Mucosa of gallbladder (tissue), 1 donor: ENCODE results near the gene SLFN5. TPM values are rescaled to one million over a fixed set of nuclear protein-coding genes. Genes with fewer than 3 reads are reported as not detected.
"Not testable (repeated sequence)": the region's sequence is repeated elsewhere in the genome, so short reads cannot be mapped to it uniquely, and the experiment has no call there.

Source experiments
- DNase-seq: peaks from one replicate; pipeline ENCODE4 v3.0.0-alpha.2; 2020; ENCODE audit warnings: low spot score
- total RNA-seq: library from RNA; stranded (reverse); gene quantifications from one replicate; pipeline ENCODE4 v1.2.1, GENCODE V29; 2021
- donor health status: DM: no; HTN: no; CAD: no.

Gene SLFN5
- total RNA-seq = 18.3 TPM

DNA sequence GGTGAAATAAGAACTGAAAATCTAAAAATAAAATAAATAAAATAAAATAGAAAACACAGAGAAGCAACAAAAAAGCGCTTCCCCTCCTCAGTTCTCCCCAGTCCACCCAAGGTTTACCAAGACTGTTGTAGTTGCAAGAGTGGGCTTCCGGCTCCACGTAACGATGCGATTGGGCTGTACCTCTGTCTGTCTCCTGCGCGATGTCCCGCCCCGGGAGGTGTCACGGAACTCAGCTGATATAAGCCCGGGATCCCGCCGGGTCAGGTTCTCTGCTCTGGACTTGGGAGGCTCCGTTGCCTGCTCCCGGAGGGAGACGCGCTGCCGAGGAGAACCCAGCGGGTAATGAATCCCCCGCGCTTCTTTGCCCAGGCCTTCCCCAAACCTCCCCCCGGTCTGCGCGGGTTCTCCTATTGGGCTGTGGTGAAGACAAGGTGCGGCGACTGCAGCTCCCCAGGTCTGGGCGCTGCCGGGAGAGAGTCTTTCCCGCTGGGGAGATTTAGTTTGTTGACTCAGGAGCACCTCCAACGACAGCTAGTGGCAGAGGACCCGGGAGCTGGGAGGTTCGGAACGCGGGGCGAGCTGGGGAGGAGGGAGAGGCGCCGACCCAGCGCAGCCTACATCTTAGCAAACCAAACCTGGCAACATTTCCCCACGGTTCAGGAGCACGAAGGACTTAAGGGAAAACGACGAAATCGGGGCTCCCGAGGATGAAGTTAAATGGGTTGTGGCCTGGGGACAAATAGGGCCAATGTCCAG lies at the start of gene SLFN5:
Gene SLFN5 (plus strand): TSS at position 268 of the 756 bp plus-strand sequence. CDS start 15,619 bp downstream, outside the sequence.
- DNase-seq = peak; percentile 97

DNA sequence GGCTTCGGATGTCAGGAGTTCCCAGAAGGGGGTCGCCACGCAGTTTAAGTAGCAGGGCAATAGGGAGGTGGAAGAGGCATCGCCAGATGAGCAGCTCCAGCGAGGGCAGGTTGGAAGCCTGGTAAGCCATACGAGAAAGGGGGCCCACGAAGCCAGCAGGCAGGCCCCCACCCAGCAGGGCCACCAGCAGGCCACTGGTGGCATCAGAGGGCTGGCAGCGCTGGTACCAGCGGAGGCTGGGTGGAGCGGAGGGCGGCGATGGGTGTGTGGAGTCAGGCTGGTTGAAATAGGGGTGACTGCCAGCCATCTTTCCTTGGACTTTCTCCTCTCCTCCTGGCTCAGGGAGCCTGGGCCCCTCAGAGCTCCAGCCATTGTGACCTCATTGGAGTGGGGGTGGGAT lies 48.9 kb upstream of the SLFN5 start, which contains the start of gene SLC35G3:
Gene SLC35G3 (minus strand): TSS at position 393 of the 400 bp plus-strand sequence. CDS start 86 bp downstream, at position 307.
- not testable (repeated sequence) for DNase-seq

DNA sequence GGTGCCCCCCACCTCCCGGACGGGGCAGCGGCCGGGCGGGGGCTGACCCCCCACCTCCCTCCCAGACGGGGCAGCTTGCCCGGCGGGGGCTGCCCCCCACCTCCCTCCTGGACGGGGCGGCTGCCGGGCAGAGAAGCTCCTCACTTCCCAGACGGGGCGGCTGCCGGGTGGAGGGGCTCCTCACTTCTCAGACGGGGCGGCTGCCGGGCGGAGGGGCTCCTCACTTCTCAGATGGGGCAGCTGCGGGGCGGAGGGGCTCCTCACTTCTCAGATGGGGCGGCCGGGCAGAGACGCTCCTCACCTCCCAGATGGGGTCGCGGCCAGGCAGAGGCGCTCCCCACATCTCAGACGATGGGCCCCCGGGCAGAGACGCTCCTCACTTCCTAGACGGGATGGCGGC lies 47.8 kb upstream of the SLFN5 start:
- not testable (repeated sequence) for DNase-seq

DNA sequence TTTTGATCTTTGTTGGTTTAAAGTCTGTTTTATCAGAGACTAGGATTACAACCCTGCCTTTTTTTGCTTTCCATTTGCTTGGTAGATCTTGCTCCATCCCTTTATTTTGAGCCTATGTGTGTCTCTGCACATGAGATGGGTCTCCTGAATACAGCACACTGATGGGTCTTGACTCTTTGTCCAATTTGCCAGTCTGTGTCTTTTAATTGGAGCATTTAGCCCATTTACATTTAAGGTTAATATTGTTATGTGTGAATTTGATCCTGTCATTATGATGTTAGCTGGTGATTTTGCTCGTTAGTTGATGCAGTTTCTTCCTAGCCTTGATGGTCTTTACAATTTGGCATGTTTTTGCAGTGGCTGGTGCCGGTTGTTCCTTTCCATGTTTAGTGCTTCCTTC lies 40.3 kb upstream of the SLFN5 start:
- not testable (repeated sequence) for DNase-seq

DNA sequence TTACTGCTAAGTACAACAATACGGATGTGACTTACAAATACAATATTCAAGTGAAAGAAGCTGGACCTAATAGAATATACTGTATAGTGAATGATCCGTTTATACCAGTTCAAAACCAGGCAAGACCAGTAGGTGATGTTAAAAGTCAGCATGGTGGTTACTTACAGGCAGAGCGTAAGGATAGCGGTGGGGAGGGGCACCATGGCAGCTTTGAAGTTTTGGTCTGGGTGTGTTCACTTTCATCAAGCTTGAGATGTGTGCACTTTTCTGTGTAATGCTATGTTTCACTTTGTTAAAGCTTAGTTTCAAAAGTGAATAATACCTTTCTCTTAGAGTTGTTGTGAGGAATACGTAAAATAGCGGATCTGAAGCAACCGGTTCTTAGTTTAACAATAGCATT lies 32.1 kb upstream of the SLFN5 start:
- no peak for DNase-seq

DNA sequence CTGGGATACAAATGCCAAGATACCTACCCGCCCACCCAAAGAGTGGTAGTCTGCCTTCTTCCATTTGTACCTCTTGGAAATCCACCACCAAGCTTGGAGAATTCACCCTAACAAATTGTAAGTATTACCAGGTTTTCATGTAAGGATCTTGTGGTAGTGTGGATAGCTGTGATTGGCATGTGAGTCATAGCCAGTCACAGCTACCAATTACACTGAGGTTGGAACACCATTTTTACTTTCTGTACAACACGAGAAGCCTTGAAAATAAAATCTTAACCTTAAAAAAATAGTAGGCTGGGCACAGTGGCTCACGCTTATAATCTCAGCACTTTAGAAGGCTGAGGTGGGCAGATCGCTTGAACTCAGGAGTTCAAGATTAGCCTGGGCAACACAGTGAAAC lies 30.2 kb upstream of the SLFN5 start:
- DNase-seq = no peak

DNA sequence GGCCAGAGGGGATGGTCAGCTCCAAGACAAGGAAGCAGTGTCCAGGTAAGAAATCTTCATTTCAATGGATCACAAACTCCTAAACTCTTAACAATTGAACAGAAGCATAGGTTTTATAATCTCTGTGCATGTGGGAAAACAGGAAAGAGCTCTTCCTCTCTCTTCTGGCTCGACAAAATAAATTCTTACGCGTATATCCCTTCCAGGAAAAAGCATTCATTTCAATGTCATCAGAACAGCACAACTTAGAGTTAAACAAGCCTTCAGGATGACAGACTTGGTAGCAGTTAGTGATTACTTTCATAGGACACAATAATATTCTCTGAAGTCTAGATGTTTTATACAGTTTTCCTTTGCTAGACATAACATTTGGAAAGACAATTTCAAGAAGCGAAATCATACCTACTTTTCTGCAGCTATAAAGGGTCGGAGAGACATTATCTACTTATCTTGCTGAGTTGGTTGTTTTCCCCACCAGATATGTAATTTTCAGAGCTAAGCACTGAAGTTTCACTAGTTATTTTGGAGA lies 29.4 kb upstream of the SLFN5 start:
- no peak for DNase-seq

DNA sequence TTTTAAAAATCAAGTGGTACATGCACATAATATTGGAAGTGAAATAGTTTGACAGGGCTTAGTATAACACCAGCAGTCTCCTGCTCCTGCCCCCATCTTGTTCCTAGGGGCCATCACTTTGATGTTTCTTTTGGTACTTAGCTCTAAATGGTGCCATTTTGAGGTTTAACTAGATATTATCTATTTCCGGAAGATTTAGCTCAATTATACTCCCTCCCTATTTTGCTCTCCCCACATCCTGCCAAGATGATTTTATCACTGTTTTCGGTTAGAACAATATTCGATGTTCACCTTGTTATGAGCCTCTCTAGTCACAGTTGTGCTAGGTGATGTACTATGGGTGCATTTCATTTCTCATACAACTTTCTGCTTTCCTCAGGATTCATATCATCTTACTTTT lies 28.7 kb upstream of the SLFN5 start:
- no peak for DNase-seq

DNA sequence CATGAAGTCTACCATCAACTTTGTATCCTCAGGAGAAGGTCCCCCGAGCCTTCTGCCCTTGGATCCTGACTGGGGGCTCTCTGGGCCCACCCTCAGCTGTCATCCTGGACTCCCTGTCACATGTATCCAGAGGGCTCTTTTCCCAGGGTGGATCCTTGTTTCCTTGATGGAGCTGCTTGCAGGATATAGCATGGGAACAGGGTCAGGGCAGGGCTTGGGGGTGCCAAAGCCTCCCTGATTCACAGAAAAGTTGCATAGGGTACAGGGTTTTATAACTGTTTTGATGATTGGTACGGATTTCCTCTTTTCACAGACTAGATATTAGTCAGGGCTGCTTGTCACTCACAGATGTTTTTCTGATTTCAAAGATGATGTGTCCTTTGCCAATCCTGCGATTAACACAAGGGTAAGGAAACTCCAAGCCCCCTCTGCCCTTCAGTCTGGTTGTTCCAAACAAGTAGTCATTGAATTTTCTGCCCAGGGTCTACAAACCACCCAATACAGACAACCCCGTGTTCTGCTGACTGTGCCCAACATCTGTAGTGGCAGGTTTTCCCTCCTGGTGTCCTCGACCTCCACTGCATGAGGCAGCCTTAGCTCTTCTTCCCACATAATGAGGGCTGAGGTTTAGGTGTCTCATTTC lies 28.1 kb upstream of the SLFN5 start:
- no peak for DNase-seq

DNA sequence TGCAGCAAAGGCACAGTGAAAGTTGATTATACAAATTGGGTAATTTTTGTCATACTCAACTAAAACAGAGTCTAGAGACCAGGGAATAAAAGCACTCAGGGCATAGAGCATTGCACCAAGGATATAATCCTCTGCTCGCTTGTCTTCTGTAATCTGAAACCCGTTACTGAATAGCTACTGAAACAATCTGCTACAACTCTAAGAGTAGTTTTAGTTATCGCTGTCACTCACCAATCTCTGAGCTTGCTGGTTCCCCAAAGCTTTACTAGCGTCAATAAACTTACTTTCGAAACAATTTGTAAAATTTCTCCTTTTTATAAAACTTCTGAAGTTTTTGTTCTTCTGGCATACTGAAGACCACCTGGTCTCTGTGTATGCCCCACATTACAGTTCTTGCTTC lies 25.8 kb upstream of the SLFN5 start:
- DNase-seq = no peak

DNA sequence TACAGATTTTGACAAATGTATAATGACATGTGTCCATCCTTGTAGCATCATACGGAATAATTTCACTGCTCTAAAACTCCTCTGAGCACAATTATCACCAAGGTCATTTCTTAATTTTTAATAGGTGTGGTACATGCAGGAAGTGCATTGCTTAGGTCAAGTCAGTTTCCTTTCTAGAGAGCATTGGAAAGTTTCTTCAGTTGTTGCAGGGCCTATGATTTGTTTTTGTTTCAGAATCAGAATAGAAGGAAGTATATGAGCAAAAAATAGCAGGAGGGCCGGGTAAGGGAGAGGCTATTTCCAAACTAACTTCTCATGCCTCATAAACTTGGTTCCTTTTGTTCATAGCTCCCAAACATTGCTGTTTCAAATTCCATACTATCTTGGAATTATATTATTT lies 24.0 kb upstream of the SLFN5 start:
- DNase-seq = no peak

DNA sequence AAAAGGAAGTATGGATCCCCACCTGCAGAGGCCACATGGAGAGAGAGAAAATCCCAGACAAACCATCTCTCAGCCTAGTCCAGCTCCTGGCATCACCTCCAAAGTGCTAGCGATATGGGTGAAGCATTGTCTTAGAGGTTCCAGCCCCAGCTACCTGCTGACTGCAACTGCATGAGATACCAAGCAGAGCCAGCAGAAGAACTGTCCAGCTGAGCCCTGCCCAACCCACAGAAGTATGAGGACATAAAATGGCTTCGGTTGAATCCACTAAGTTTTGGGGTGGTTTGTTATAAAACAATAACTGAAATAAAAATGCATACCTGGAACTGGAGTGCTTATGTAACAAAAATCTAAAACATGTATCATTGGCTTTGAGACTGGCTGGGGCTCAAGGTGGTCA lies 20.4 kb upstream of the SLFN5 start:
- no peak for DNase-seq

DNA sequence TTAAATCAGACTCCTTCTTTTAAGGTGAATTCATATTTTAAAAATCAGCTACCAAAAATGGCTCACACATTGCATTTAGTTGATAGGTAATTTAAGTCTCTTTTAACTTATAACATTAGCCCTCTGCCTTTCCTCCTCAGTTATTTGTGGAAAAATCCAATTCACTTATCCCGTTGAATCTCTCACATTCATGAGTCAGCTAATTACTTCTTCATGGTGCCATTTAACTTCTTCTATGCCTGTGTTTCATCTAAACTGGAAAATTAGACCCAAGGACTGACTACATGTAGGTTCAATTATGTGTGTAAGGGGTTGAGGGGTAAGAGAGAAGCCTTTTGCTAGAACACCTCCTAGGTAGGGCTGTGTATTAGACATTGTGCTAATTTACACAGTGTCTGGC lies 18.4 kb upstream of the SLFN5 start:
- DNase-seq = no peak

DNA sequence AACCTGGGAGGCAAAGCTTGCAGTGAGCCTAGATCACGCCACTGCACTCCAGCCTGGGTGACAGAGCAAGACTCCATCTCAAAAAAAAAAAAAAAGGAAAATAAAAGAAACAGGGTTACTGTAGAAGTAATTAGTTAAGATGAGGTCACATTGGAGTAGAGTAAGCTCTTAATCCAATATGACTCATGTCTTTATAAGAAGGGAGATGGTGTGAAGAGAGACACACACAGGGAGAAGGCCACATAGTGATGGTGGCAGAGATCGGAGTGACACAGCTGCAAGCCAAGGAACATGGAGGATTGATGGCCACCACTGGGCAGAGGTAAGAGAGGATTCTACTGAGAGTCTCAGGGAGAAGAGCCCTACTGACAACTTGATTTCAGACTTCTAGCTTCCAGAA lies 15.3 kb upstream of the SLFN5 start:
- DNase-seq = no peak

DNA sequence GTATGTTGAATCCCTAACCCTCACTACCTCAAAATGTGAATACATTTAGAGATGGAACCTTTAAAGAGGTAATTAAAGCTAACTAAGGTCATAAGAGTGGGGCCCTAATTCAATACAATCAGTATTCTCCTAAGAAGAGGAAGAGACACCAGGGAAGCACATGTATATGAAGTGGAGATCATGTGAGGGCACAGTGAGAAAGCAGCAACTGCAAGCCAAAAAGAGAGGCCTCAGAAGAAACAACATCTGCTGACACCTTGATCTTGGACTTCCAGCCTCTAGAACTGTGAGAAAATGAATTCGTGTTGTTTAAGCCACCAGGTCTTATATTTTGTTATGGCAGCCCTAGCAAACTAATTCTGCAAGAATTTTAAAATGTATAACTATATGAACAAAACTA lies 13.2 kb upstream of the SLFN5 start:
- DNase-seq = no peak

DNA sequence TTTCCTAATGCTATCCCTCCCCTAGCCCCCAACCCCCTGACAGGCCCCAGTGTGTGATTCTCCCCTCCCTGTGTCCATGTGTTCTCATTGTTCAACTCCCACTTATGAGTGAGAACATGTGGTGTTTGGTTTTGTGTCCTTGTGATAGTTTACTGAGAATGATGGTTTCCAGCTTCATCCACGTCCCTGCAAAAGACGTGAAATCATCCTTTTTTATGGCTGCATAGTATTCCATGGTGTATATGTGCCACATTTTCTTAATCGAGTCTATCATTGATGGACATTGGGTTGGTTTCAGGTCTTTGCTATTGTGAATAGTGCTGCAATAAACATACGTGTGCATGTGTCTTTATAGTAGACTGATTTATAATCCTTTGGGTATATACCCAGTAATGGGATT lies 8.6 kb upstream of the SLFN5 start:
- not testable (repeated sequence) for DNase-seq

DNA sequence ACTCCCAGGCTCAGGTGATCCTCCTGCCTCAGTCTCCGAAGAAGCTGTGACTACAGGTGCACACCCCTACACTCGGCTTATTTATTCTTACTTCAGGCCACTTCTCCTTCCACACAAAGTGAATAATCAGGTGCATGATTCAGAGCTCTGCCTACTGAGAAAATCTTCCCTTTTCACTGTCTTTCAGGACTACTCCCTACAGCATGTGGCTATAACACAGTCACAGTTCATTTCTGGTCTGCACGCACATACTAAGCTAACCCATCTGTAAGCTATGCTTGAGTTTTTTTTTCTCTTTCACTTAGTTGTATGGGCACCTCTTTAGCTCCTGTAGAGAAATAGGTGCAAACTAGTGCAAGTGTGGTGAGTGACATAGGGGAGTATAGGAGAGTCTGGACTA lies 7.6 kb upstream of the SLFN5 start:
- DNase-seq = no peak

DNA sequence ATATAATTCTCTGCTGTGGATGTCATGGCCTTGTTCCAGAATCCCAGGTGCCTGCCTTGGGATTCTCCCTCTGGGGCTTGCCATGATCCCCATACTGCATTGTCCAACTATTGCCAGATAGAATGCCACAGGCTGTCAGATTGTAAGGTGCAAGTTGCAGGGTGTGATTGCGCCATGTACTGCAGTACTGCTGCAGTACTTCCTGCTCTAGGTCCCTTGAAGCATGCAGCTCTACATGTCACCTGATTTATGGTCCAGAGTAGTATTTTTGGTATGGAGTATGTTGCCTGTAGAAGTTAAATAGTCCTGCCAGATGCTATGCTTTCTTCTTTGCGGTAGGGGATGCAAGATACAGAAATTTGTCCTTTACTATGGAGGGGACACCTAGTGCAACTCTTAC lies 7.0 kb upstream of the SLFN5 start:
- no peak for DNase-seq

DNA sequence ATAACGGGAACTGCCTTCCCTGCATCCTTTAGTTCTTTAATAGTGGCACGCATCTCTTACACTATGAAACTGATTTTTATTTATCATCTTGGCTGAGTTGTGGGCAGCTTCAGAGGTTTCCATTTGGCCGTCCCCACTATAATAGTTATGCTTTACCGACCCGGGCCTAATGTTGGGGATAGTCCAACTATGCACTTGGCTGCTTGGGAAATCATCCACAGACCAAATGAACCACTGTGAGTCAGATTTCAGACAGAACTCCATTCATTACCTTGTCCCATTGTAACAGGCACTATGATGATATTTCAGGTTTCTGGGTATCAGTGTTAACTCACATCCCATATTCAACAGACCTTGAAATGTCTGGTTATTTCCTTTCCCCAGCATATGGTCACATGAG lies 6.1 kb upstream of the SLFN5 start:
- DNase-seq = no peak

DNA sequence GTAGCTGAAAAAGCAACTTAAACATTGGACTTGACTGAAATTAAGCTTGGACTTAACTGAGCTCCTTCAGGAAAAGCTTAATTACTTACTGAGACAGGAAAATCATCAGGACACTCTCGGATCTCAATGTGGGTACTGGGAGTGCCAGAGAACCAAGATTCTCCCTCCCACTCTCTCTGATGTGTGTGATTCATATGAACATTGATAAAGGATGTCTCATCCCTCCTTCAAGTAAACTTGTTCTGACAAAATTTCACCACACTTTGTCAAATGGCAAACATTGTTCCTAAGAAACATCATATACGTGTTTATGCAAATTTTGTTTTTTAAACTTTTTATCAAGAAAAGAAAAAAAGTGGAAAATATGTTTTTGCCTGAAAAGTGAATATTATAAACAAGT lies 4.1 kb upstream of the SLFN5 start:
- DNase-seq = no peak

DNA sequence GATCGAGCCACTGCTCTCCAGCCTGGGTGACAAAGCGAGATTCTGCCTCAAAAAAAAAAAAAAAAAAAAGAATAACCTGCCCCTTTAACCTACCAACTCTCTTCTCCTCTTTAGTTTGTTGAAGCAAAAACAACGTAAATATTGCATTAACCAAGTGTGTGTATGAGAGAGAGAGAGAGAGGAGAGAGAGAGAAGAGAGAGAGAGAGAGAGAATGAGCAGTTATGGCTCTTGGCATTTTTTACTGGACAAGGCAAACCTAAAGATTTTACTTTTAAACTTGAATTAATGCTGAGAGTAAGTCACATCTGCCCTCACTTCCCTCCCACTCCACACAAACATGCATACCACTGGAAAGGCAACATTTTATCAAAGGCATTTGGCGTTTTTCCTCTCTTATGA lies 3.0 kb upstream of the SLFN5 start:
- DNase-seq = no peak

DNA sequence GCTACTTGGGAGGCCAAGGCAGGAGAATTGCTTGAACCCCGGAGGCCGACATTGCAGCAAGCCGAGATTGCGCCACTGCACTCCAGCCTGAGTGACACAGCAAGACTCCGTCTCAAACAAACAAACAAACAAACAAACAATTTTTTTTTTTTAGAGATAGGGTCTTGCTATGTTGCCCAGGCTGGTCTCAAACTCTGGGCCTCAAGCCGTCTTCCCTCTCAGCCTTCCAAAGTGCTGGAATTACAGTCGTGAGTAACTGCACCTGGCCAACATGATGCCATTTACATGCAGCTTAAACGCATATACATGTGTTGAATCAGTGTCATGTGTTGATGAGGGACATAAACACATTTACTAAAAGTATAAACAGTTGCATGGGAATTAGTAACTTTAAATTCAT lies 2.0 kb upstream of the SLFN5 start:
- DNase-seq = no peak

DNA sequence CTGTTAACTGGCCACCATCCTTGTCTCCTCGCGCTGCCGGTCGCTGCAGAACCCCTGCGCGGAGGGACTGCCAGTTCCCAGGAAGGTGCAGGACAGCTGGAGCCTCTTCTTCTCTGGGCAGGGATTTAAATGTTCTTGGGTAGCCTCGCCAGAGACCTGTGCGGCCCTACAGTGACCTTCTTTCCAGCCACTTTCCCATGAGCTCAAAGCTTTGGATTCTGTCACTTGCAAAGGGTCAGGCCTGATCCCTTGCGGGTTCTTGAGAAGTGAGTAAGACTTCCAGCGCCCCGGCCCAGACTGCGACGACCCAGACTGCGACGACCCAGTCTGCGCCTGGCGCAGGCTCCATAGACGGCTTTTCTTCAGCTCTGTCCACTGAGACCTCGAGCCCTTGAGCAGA lies 1.4 kb upstream of the SLFN5 start:
- no peak for DNase-seq
